Measurements from ENCODE around the gene IGF1.

Gene IGF1

DNA sequence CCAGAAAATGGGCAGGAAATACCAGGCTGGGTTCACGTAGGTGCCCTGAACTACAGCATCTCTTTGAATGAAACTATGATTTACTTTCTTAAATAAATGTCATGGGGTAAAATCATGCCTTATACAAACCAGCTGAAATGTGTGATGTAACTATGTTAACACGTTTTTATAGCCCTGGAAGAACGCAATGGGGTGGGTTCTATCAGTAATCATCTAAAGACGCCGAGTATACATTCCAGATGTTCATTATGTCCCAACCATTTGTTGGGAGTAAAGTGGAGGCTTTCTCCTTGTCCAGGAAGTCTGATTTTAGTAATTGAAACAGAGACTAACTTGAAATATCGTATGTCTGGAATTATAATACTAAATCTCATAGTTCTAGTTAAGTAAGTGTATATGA, 16.2 kb upstream of the IGF1 start:
- no peak for DNase-seq

DNA sequence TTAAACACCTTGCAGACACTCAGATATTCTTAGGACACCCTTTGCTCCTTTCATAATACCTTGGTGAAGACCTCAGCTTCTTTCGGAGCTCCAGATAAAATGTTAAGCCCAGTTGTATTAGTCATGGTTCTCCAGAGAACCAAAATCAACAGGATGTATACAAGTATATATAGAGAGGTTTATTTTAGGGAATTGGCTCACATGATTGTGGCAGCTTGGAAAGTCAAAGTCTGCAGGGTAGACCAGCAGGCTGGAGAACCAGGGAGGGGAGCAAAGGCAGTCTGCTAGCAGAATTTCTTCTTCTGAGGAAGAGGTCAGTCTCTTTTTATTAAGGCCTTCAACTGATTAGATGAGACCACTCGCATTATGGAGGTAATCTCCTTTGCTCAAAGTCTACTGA, 6.9 kb upstream of the IGF1 start:
- DNase-seq, result no peak

DNA sequence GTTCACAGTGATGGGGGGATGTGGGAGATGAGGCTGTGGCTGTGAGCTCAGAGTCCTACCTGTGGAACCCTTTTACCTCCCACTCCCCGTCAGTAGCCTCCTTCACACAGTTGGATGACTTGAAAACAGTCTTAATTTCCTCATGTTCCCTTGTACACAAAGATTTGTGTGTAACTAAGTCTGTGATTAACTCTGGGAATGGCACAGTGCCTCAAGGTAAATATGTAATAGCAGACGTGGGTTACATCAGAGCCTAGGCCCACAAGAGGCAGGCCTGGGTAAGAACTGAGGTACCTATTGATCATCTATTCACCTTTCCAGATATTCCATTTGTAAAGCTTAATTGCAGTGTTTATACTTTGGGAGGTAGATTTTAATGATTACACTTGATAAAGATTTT, 5.8 kb upstream of the IGF1 start:
- DNase-seq, result no peak

DNA sequence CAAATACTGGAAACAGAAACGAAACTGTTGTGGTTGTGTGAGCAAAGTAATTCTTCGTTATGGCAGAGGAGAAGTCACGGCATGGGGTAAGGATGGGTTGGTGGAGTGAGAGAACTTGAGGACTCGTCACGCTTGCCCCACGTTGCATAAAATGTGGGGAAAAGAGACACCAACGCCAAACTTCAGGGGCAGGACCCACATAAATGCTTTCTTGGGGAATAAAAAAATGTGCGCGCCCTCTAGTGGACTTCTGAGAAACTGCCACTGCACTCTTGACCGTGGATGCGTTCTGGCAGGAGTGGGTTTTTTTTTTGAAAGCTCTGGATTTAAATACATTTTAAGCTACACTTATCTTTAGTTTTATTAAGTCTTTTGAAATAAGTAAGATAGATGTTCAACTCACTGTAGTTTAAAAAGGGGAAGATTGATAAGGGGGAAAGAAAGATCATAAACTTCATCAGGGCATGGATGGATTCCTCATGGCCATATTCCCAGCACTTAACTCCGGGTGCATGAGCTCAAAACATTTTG, 4.1 kb upstream of the IGF1 start:
- peak; percentile 29 to 50 for DNase-seq

DNA sequence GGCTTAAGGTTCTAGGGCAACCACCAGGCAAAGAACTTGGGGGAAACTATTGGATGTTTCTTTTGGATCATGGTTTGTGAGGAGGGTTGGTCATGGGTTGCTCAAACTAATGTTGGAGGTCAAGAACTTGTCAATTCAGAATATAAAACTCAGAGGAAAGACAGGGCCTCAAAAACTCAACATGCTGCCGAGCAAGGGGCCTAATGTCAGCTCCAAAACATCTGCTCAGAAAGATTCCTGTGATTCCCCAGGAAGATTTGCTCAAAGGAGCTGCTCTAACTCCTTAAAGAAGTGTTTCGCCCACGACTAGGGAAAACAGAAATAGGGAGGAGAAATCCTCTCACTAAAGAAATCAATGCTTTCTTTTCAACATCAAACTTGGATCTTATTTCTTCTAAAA, 3.7 kb upstream of the IGF1 start:
- no peak for DNase-seq

DNA sequence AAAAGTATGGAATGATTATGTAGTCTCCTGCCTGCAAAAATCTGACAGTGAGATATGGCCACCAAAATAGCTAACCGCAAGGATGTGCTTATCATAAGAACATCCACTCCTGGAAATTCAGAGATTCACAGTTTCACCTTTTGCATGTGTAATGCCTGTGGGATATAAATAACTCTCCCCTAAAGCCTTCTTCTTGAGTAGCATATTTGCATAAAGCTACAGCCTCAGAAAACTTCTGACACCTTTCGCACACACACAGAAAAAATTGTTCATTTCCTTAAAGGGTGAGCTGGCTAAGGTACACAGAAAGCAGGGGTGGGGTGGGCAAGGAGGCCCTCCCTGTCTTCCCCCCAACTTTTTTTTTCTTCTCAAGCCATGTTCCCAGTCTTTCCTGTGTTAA, 3.1 kb upstream of the IGF1 start:
- DNase-seq, result no peak

DNA sequence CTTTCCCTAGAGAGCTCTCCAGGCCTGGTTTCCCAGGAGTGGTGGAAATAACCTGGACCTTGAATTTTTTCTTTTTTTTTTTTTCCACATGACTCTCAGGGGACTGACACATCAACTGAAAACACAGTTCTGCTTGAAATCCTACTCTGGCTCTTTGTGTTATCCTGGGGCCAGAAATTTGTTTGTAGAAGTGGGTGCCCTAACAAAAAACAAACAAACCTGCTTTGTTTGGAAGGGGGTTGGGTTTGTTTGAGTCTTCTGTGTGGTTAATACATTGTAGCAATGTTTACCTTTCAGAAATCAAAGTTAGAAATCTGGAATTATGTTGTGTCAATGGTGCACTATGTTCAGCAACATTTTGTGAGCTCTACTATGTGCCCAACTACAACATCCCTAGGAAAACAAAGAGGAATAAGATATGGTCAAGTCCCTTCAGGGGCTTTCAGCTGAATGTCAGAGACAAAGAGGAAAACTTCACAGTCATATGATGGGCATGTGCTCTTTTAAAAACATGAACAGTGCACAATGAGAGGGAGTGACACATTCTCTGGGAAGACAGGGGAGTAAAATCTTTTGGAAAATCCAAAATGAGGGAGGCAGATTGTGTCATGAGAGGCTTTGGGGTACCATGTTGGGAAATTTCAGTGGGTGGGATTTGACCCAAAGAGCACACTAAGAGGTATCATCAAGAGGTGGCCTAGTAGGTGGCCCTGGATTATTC, 1.5 kb upstream of the IGF1 start:
- no peak for DNase-seq

DNA sequence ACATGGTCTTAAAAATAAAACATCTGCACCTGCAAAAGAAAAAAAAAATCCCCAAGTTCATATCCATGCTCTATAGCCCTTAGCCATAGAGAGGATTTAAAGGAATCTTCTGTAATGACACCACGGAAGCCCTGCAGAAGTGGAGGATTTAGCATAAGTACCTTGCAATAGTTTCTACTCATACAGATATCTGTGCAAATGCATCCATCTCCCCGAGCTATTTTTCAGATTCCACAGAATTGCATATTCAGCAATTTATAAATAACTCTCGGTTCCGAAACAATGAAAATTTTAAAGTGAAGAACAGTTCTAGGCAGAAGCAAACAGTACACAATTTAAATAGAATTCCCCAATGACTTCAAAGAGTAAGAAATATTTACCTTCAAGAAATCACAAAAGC, 424 bp downstream of the IGF1 start:
- DNase-seq, result no peak

DNA sequence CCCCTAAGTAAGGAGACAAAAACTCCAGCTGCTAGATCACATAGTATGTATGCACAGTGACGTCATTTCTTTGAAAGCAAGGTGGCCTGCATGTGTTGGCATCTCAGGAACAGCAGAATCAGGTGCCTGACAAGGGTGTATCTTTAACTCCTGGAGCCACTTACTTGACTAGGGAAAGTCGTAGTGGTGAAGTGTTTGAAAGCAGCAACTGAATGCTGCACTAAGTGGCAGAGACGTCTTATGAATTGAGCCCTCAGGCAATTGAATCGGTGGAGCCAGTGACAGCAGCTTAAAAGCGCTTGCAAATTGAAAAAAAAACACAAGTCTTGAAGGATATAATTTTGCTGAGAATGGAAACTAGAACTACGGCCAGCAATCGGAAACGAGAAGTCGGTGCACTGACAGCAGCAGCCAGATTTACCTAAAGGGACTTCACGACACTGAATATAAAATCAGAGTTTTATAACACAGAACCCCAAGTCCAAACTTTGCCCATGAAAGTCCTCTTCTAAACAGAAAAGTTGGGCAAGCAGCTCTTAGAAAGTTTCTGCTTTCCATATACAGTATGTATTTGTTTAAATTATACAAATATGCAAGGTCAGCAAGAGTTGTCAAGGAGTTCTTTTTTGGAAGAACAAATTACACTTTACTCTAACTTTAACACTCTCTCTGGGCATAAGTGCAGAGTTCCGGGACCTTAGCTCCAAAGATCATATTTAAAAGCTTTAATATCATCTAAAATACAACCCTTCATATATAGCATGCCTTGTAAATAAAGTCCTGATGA, 1.1 kb downstream of the IGF1 start:
- DNase-seq, result no peak

DNA sequence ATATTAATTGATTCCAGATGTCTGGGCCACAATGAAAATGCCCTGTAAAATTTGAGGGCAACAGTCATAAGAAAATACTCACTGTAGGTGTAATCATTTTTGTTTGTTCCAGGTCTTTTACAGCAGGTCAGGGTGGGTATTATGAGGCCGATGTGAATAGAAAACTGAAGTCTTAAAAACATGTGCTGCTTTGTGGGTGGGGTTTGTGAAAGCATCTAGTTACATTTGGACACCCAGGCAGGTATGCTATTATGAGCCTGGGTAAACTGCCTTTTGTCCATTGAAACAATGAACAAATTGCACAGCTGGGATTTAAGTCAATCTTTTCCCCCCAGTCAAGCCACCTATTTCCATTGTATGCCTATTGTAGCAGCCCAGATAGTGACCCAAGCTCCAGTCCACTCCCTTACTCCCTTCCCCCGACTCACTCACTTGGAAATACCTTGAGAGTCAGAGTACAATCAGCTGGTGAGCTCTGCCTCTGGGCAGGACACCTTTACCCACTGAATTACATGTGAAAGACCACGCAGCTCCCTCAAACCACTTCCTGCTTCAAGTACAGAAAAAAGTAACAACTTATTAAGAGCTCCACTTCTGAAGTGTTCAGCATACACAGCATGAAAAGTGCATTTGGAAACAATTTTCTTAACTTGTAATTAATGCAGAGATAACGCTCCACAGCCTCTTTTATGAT, 1.8 kb downstream of the IGF1 start:
- DNase-seq, result peak in 1 of 2 experiments; percentile 2

DNA sequence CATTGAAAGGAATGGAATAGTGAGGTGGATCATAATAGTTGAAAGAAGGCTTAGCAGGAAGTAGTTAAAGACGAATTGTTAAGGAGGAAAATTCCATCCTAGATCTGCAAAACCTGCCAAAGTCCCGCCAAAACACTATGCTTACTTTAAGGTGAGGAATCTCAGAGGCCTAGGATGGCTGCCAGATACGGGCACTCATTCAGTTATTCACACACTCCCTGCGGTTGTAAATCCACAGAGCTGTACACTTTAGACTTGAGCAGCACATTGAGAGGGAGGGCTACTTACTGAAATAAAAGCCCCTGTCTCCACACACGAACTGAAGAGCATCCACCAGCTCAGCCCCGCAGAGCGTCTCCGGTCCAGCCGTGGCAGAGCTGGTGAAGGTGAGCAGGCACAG, 5.0 kb downstream of the IGF1 start:
- no peak for DNase-seq

DNA sequence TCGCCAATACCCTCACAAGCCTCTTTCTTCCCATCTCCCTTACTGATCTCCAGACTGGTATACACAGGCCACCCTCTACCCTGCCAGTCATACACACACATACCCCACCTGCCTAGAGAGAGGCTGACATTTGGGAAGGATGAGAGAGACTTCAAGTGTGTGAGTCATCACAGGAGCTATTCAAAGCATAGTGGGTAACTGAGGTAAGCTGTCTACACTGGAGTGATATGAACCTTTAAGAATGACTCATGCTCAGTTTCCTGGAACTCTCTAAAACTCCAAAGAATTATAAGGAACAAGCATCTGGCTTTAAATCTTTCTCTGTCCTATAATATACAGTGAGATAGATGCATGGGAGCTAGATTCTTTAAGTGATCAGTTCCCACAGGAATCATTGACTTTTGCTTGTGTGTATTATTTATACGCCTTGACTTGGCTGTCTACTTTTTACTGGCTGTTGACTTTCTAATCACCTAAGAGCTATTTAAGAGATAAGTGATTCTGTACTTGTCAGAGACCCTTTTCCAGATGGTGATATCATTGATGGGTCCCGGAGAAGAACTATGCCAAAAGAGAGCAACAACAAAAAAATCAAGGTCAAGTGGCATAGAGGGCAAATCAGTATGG, 5.8 kb downstream of the IGF1 start:
- no peak for DNase-seq

DNA sequence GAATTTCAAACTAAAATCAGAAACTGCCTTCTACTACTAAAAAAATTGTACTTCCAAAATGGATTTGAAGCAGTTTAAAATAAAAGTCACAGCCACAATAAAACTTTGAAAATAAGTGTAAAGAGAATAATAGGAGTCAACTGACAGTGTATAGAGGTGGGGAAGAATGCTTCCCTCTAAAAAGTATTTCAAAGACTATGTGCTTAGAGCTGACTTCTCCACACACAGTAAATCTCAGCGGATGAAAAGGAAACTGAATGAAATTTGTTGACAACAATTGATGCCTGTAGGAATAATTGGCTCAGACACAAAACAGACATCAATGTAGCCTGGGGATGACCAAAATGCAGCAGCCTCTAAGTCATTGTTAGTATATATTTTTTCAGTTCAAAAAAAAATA, 7.9 kb downstream of the IGF1 start:
- DNase-seq, result no peak

DNA sequence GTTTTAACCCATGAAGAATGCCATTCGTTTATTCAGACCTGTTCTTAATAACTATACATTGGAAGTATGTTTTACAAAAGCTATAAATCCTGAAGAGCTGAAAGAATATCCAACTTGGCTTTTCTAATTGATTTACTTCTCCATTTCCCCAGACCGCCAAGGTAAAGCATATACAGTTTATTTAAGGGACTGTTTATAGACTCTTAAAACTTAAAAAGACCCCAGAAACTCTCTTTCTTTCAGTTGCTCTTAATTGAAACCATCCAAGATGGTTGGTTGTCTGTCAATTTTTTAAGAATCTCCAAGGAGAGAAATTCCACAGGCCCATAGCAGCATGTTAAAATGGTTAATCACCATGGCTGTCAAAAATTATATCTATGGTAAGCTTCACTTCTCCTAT, 8.8 kb downstream of the IGF1 start:
- no peak for DNase-seq

DNA sequence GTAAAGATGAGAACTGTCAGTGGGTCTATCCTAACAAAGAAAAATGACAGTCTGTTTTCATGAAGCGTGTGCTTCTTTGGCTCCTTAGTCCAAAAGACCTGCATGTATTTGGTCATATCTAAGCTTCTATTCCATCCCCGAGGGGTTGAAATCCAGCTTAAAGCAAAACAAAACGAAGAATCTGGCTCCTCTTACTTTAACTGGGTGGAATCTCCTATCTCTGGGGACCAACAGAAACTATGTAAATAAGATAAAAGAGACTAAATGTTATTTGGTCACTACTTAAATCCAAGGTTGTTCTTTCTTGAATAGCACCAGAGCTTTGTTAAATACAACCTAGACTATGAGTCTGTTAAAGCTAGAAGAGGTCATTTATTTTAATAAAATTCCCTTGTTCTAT, 9.4 kb downstream of the IGF1 start:
- DNase-seq, result no peak

DNA sequence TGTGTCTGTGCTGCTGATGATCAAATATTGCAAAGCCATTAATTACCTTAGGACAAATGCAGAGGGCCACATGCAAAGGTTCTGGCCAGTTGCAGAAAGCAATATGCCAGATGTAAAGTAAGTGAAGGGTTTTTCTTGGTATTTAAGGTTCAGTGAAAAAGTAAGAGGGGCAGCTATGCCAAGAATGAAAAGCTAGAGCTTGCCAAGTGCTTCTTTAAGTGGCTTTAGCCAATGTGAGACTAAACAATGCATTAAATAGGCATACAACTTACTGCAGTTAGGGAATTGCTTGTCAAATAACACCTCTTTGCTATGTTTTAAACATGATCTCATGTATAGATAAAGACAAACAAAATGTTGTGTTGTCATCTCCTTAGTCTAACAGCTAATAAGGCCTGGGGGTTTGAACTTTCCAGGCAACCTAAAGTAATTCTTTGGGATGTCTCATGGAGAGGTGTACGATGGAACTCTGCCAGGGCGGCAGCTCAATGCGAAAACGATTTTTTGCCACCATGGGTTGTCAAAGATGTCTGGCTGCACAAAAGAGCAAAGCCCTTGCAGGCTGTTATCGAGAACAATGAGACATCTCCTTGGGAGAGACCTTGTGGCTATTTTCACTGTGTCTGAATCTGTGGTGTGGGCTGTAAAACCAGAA, 12.0 kb downstream of the IGF1 start:
- no peak for DNase-seq

DNA sequence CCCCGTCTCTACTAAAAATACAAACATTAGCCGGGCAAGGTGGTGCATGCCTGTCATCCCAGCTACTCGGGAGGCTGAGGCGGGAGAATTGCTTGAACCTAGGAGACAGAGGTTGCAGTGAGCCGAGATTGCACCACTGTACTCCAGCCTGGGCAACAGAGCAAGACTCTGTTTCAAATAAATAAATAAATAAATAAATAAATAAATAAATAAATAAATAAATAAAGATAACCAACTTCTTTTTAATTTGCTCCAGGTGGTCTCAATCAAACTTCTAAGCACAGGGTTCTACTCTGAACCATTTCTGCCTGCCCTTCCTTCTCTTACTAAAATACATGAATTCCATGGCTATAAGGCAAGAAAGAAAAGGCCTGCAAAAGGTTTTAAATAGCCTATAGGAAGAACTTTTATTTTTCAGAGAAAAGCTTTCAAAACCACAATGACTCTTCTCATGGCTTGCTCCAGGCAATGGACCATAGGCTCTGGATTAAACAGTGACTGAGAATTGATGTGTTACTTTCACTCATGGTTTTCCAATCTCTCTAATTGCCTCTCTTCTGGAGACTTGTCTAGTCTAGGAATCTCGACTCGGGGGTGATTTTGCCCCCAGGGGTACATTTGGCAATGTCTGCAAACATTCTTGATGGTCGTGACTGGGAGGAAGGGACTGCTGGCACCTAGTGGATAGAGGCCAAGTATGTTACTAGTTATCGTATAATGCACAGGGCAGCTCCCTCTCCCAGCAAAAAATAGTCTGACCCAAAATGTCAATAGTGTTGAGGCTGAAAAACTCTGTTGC, 14.4 kb downstream of the IGF1 start:
- no peak for DNase-seq

DNA sequence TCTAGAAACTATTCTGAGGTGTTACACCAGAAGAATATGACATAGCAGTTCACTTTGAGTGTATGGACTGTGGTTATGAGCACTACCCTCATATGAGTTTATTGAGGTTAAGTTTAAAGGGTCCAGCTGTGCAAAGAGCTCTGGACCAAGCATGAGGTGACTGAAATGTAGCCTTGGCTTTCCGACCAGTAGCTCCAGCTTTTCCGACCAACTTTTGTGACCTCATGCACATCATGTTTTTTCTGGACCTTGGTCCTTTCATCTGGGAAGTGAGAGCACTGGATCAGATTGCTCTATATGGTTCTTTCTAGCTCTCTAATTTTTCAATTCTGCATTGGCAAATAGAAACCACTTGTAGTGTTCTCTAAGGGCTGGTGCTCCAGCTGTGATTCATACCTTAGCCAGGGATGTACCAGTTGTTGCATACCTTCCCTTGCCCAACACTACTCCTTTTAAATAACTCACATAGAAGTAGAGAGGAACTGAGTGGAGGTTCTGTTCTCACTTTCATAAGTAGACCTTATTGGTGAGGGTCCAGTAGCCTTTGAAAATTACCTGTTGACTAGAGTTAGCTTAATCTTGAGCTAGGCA, 16.6 kb downstream of the IGF1 start:
- no peak for DNase-seq

DNA sequence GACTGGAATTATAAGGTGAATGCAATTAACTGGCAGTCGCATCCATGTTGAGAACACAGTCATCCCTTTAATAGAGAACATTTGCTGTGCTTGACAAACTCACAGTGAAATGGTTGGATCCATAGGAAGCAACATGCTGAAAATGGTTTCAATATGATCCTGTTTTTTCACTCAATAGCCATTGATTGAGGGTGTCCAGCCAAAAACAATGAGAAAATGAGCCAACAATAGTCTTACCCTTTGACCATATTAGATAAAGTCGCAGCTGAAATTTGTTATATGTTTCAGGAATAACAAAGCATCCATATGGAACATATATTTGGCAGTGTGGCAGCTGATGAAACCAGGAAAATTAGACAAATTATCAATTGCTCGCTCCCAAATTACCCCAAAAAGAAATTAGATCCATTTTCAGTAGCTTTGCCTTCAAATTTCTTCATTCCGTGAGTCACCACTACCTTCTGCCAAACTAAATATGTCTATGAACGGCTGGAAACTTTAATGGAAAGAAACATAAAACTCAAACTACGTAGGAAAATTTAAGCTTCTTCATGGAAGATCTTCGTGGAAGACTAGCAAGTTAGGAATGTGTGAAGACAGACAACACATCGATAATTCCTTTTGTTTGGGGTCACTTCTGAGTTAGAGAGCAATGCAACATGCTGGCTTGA, 17.4 kb downstream of the IGF1 start:
- no peak for DNase-seq

DNA sequence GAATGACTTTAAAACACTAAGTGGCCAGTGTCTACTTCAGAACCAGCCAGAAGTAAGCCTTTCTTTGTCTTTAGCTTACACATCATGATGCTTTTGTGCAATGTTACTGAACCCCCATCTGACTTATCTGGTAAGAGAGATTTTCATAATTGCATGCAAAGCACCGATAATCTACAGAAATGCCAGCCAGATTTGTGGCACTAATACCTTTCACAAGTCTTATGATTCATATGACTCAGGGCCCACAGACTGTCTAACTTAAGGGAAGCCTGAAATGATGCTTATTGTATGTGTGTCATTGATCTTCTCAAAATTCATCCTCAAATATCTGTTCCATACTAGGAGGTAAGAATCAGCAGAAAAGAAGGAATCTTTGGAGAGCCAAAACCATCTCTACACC, 18.0 kb downstream of the IGF1 start:
- no peak for DNase-seq

DNA sequence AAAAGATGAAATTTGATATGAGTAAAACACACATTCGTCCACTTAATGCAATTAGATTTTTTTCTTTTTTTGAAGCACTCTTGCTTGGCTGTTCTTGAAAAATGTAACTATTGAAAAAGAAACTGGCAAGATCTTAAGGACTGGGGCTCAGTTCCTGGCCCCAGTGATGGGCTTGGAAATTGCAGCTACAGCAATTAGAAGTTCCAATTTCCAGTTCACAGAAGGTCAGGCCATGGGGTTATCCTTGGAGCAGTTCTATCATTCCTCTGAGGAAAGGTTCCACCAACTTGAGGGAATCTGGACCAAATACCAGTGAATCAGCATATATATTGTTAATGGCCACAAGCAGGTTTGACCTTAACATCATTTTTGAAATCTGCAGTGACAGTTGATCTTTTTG, 18.9 kb downstream of the IGF1 start:
- DNase-seq, result no peak

All from Kasumi-1 (cell line).